GM19328 (cell line): ENCODE data around the gene VARS1.
"Not testable (repeated sequence)": the region's sequence is repeated elsewhere in the genome, so short reads cannot be mapped to it uniquely, and the experiment has no call there.

ENCODE experiments used
- ATAC-seq: cut with Tn5 transposase; IDR thresholded peaks from one replicate; pipeline ENCODE4 v1.9.1; 2021; ENCODE audit warnings: mild to moderate bottlenecking, moderate library complexity; ENCODE audit not compliant: unreplicated experiment

The VARS1 gene

GRCh38 chr6:31794866-31795615, 511 bp downstream of the VARS1 start:
- no peak for ATAC-seq

GRCh38 chr6:31794294-31794865, 1.2 kb downstream of the VARS1 start:
- ATAC-seq = no peak

GRCh38 chr6:31793927-31794245, 1.7 kb downstream of the VARS1 start:
- not testable (repeated sequence) for ATAC-seq

GRCh38 chr6:31792761-31793171, 2.8 kb downstream of the VARS1 start:
- ATAC-seq = no peak

- no peak for ATAC-seq
Observed at GRCh38 chr6:31792090-31792374, 3.5 kb downstream of the VARS1 start.

- no peak for ATAC-seq
Observed at GRCh38 chr6:31791324-31792089, 4.0 kb downstream of the VARS1 start.

- ATAC-seq = no peak
Observed at GRCh38 chr6:31785475-31785874, 10.1 kb downstream of the VARS1 start.

GRCh38 chr6:31784098-31784925, 11.2 kb downstream of the VARS1 start:
- ATAC-seq = no peak

- no peak for ATAC-seq
Observed at GRCh38 chr6:31782126-31782855, 13.3 kb downstream of the VARS1 start.

- no peak for ATAC-seq
Observed at GRCh38 chr6:31781244-31782125, 14.1 kb downstream of the VARS1 start.

- no peak for ATAC-seq
Observed at GRCh38 chr6:31780507-31781243, 14.9 kb downstream of the VARS1 start.

GRCh38 chr6:31779908-31780307, 15.6 kb downstream of the VARS1 start:
- no peak for ATAC-seq

GRCh38 chr6:31778999-31779885, 16.3 kb downstream of the VARS1 start:
- no peak for ATAC-seq

GRCh38 chr6:31778193-31778592, 17.4 kb downstream of the VARS1 start:
- ATAC-seq = no peak

- ATAC-seq = no peak
Observed at GRCh38 chr6:31777667-31778050, 17.9 kb downstream of the VARS1 start.

GRCh38 chr6:31776989-31777666, 18.4 kb downstream of the VARS1 start, which contains the start of gene VWA7:
VWA7 (minus strand) TSS chr6:31777328; CDS start chr6:31776779, 549 bp downstream.
- ATAC-seq = no peak

- no peak for ATAC-seq
Observed at GRCh38 chr6:31776485-31776988, 19.0 kb downstream of the VARS1 start.
